OCI-LY1 (cell line): Measurements from ENCODE around the gene ZNF697.

Experiments
- H2AFZ ChIP-seq: fragments of 200-600 bp; sonication (generic), shearing (Covaris generic); 2 replicates; pipeline ENCODE4 v1.6.0; 2014; ENCODE audit warnings: antibody characterized with exemption, mild to moderate bottlenecking, low read length
- H3F3A ChIP-seq: fragments of 200-600 bp; sonication (generic), shearing (Covaris generic); 2 replicates; pipeline ENCODE4 v1.6.0; 2014; ENCODE audit warnings: mild to moderate bottlenecking, antibody characterized with exemption, low read length, moderate library complexity; ENCODE audit not compliant: insufficient read depth
- H3K27ac ChIP-seq: fragments of 200-600 bp; sonication (generic); 2 replicates; pipeline ENCODE4 v1.5.1; 2014; ENCODE audit warnings: low read length, mixed run types, mild to moderate bottlenecking, low read depth; ENCODE audit not compliant: poor library complexity, severe bottlenecking
- H3K27me3 ChIP-seq: fragments of 200-600 bp; sonication (generic); 2 replicates; pipeline ENCODE4 v1.6.0; 2014; ENCODE audit warnings: antibody characterized with exemption, mild to moderate bottlenecking, low read length, moderate library complexity; ENCODE audit not compliant: insufficient read depth
- H3K36me3 ChIP-seq: fragments of 200-600 bp; sonication (generic); 2 replicates; pipeline ENCODE4 v1.6.1; 2014; ENCODE audit warnings: mild to moderate bottlenecking, antibody characterized with exemption, low read length, moderate library complexity, mixed read lengths; ENCODE audit not compliant: insufficient read depth
- H3K4me1 ChIP-seq: fragments of 200-600 bp; sonication (generic); 2 replicates; pipeline ENCODE4 v1.5.1; 2014; ENCODE audit warnings: mild to moderate bottlenecking, low read length, moderate library complexity; ENCODE audit not compliant: insufficient read depth, severe bottlenecking
- H3K4me2 ChIP-seq: fragments of 200-600 bp; sonication (generic), shearing (Covaris generic); 2 replicates; pipeline ENCODE4 v1.6.1; 2014; ENCODE audit warnings: low read length
- H3K4me3 ChIP-seq: fragments of 200-600 bp; sonication (generic); 2 replicates; pipeline ENCODE4 v1.5.1; 2014; ENCODE audit warnings: low read length, low read depth, mild to moderate bottlenecking, mixed read lengths; ENCODE audit not compliant: poor library complexity, severe bottlenecking
- H3K79me2 ChIP-seq: fragments of 200-600 bp; shearing (Covaris generic); 2 replicates; pipeline ENCODE4 v1.6.1; 2016; ENCODE audit warnings: mixed run types, low read length, mixed read lengths; ENCODE audit not compliant: insufficient read depth
- H3K9ac ChIP-seq: fragments of 200-600 bp; sonication (generic), shearing (Covaris generic); 2 replicates; pipeline ENCODE4 v1.6.1; 2014; ENCODE audit warnings: mild to moderate bottlenecking, low read length, mixed read lengths
- H3K9me2 ChIP-seq: fragments of 200-600 bp; sonication (generic), shearing (Covaris generic); 2 replicates; pipeline ENCODE4 v1.6.1; 2014; ENCODE audit warnings: low read depth, mild to moderate bottlenecking, low read length, mixed read lengths
- H3K9me3 ChIP-seq: fragments of 200-600 bp; shearing (Covaris generic); 2 replicates; pipeline ENCODE4 v1.6.1; 2014; ENCODE audit warnings: low read length, mixed read lengths
- H4K20me1 ChIP-seq: fragments of 200-600 bp; sonication (generic), shearing (Covaris generic); 2 replicates; pipeline ENCODE4 v1.6.0; 2016; ENCODE audit warnings: mild to moderate bottlenecking, low read length; ENCODE audit not compliant: insufficient read depth
- EZH2 ChIP-seq: fragments of 200-600 bp; sonication (generic), shearing (Covaris generic); IDR thresholded peaks from 2 replicates; pipeline ENCODE4 v1.8.0; 2017; ENCODE audit warnings: borderline replicate concordance, mixed run types, mild to moderate bottlenecking, antibody characterized with exemption, low read length, moderate library complexity, mixed read lengths
- TF ChIP-seq, protein P1 (sequence below): fragments of 200-600 bp; sonication (generic), shearing (Covaris generic); IDR thresholded peaks from 2 replicates; pipeline ENCODE4 v1.5.1; 2017; ENCODE audit warnings: mild to moderate bottlenecking, antibody characterized with exemption, low read length, moderate library complexity, mixed read lengths

The ZNF697 gene

DNA sequence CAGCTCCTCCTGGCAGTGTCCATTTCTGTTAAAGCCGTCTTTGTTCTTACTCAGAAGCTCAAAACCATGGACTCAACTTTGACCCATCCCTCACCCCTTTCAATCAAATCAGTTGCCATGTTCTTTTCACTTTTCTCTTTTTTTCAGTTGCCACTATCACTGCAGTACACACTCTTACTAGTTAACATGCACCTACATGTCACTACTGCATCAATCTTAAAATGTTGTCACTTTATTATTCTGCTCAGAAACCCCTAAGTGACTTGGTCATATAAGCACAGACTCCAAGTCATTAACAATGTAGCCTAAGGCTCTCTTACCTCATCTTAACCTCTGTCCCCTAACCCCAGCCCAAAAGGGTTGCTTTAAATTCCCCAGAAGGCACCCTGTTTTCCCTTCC is 9.0 kb downstream of the ZNF697 start:
- H3K79me2 ChIP-seq = no peaks in the 10 kb centered on the region
- no peaks in the 10 kb centered on the region for H3K9me3 ChIP-seq
- no peak overlapping the region for H3K9ac ChIP-seq
- H3K4me3 ChIP-seq = no peak overlapping the region
- H3K27ac ChIP-seq = no peak overlapping the region
- H4K20me1 ChIP-seq = no peaks in the 10 kb centered on the region
- H3K27me3 ChIP-seq = no peaks in the 10 kb centered on the region
- H3K4me1 ChIP-seq = no peaks in the 10 kb centered on the region
- H3K36me3 ChIP-seq = no peaks in the 10 kb centered on the region
- H3F3A ChIP-seq = no peaks in the 10 kb centered on the region
- TF ChIP-seq, protein P1, sequence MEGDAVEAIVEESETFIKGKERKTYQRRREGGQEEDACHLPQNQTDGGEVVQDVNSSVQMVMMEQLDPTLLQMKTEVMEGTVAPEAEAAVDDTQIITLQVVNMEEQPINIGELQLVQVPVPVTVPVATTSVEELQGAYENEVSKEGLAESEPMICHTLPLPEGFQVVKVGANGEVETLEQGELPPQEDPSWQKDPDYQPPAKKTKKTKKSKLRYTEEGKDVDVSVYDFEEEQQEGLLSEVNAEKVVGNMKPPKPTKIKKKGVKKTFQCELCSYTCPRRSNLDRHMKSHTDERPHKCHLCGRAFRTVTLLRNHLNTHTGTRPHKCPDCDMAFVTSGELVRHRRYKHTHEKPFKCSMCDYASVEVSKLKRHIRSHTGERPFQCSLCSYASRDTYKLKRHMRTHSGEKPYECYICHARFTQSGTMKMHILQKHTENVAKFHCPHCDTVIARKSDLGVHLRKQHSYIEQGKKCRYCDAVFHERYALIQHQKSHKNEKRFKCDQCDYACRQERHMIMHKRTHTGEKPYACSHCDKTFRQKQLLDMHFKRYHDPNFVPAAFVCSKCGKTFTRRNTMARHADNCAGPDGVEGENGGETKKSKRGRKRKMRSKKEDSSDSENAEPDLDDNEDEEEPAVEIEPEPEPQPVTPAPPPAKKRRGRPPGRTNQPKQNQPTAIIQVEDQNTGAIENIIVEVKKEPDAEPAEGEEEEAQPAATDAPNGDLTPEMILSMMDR = no peak
- TF ChIP-seq EZH2 = no peak
- H2AFZ ChIP-seq = no peak overlapping the region
- H3K4me2 ChIP-seq = no peak overlapping the region
- no peaks in the 10 kb centered on the region for H3K9me2 ChIP-seq

DNA sequence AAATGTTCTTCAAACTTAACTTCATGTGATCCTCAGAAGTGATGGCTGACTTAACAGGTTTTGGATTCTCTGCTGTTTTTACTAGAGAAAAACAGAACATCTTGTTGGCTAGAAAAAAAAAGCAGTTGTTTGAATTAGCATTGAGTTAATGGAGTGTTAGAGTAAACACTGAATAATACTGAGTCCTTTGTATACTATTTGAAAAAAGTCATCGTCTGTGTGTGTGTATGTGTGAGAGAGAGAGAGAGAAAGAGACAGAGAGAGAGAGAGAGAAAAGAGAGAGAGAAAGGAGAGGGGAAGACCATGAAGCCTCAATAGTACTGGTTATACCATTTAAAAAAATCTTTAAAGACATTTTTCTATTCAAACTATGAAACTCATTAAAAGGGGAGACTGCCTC is 10.4 kb downstream of the ZNF697 start:
- Histone ChIP-seq H3K9ac (no peak overlapping the region), H3K4me1 (no peaks in the 10 kb centered on the region), H3K36me3 (no peaks in the 10 kb centered on the region), H4K20me1 (no peaks in the 10 kb centered on the region), H2AFZ (no peak overlapping the region), H3K9me2 (no peaks in the 10 kb centered on the region), H3F3A (no peaks in the 10 kb centered on the region), H3K9me3 (no peaks in the 10 kb centered on the region), H3K27me3 (no peaks in the 10 kb centered on the region), H3K79me2 (no peaks in the 10 kb centered on the region), H3K27ac (no peak overlapping the region), H3K4me2 (no peak overlapping the region), H3K4me3 (no peak overlapping the region)
- no peak for TF ChIP-seq EZH2
- TF ChIP-seq, protein P1 = no peak

DNA sequence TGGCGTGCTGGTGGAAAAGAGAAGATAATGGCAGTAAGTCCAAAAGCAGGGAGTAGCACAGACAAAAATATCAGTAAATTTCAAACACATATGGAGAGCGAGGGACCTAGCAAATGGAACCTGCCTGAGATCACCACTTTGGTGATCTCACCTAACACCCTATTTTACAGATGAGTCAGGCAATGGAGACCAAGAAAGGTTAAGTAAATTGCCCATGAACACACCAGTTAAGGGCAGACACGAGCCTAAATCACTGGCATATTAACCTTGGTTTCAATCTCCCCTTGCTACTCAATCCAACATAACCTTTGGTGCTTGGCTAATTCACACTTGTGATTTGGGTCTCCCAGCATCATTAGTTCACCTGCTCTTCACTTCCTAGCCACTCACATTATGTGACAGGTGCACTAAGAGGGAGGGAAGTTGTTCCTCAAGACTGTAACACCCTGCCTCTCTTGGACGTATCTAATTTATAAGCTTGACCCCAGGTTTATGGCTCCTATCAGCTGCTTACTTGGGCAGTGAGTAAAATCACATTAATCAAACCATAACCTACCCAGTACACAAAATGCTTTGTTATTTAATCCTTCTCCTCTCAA is 11.5 kb downstream of the ZNF697 start:
- H3K4me2 ChIP-seq = no peak overlapping the region
- no peak overlapping the region for H2AFZ ChIP-seq
- H3K9me2 ChIP-seq = no peaks in the 10 kb centered on the region
- TF ChIP-seq EZH2 = no peak
- TF ChIP-seq, protein P1 = no peak
- no peak overlapping the region for H3K9ac ChIP-seq
- no peak overlapping the region for H3K4me3 ChIP-seq
- no peaks in the 10 kb centered on the region for H3K27me3 ChIP-seq
- no peaks in the 10 kb centered on the region for H3F3A ChIP-seq
- H3K79me2 ChIP-seq = no peaks in the 10 kb centered on the region
- H3K36me3 ChIP-seq = no peaks in the 10 kb centered on the region
- H3K27ac ChIP-seq = no peak overlapping the region
- no peaks in the 10 kb centered on the region for H3K4me1 ChIP-seq
- no peaks in the 10 kb centered on the region for H4K20me1 ChIP-seq
- no peaks in the 10 kb centered on the region for H3K9me3 ChIP-seq
